K562 (cell line): ENCODE measurements around the gene DLGAP1. TPM values are rescaled to one million over a fixed set of nuclear protein-coding genes. Genes with fewer than 3 reads are reported as not detected.

Experiments
- ARHGAP35 ChIP-seq: fragments of 450-650 bp; IDR thresholded peaks from 2 replicates; pipeline ENCODE4 v1.6.1; 2018; ENCODE audit not compliant: partially characterized antibody
- FOXJ3 ChIP-seq: sonication (generic); formaldehyde crosslinking; IDR thresholded peaks from 2 replicates; pipeline ENCODE4 v1.4.0; 2020; ENCODE audit warnings: mild to moderate bottlenecking, missing genetic modification reagents
- HINFP ChIP-seq: fragments of 450-650 bp; conservative IDR thresholded peaks from 2 replicates; pipeline ENCODE4 v1.6.1; 2016; ENCODE audit warnings: missing genetic modification characterization, low read depth, mild to moderate bottlenecking, control low read depth, missing compliant biosample characterization
- PBX2 ChIP-seq, 2 experiments: IDR thresholded peaks in 1 of 2; conservative IDR thresholded peaks in 1 of 2; 2 replicates each; pipeline ENCODE4 v1.6.1; 2016; ENCODE audit warnings: low read depth in 2 of 2, mild to moderate bottlenecking in 1 of 2, missing compliant biosample characterization in 1 of 2, missing genetic modification characterization in 1 of 2, moderate library complexity in 1 of 2
- ZBTB12 ChIP-seq: fragments of 250-450 bp; sonication (Bioruptor Pico); IDR thresholded peaks from 2 replicates; pipeline ENCODE4 v1.4.0; 2020
- ZNF780A ChIP-seq: fragments of 250-450 bp; sonication (Bioruptor Pico); IDR thresholded peaks from 2 replicates; pipeline ENCODE4 v1.5.0; 2021; ENCODE audit warnings: mild to moderate bottlenecking
- polyA plus RNA-seq, 8 experiments: library from polyadenylated mRNA; depleted of rRNA in 4 of 8; stranded (reverse) in 5 of 8; unstranded in 3 of 8; fragments of >200 nt; fragmentation: Nextera tagmentation in 2 of 8; fragmentation: Illumina TruSeq in 1 of 8; extraction: Ambion mirVana in 2 of 8; extraction: Trizol in 1 of 8; gene quantifications; 2 replicates each; pipeline versions ENCODE4 v1.2.1 to v1.2.3, GENCODE V29; 2011 to 2014; ENCODE audit warnings: inconsistent platforms in 1 of 8, missing spikeins in 1 of 8
- total RNA-seq, 7 experiments: library from RNA; depleted of rRNA in 6 of 7; stranded (reverse); fragments of >200 nt in 6 of 7; fragmentation: Illumina TruSeq in 2 of 7; extraction: Trizol in 2 of 7; gene quantifications; 2 replicates each; pipeline versions ENCODE4 v1.2.1 to v1.2.3, GENCODE V29; 2011 to 2021; ENCODE audit warnings: low replicate concordance in 1 of 7

DLGAP1 gene
- total and polyA plus RNA-seq, 9 of the 15 experiments (the other 6 are each of a cell fraction or from before 2014, with no cell fraction given), result 0.04 to 0.22 (median 0.08) TPM

GRCh38 chr18:4102901-4103300 lies 352.2 kb downstream of the DLGAP1 start (continued):
- TF ChIP-seq ZBTB12 (no peak), HINFP (tag) (no peak), FOXJ3 (CRISPR knock-in tag) (no peak), ARHGAP35 (no peak), PBX2 (CRISPR knock-in tag; IDR thresholded peaks at IDR 0.05; ENCODE audit: low read depth) (no peak), PBX2 (tag; conservative IDR thresholded peaks at IDR 0.05; ENCODE audit: low read depth) (no peak), ZNF780A (CRISPR knock-in tag) (no peak)
- TF ChIP-seq, all 486 proteins: peak for 0
